HG02870 (cell line): ENCODE results near the gene FAM216A.
"Not testable (repeated sequence)": the region's sequence is repeated elsewhere in the genome, so short reads cannot be mapped to it uniquely, and the experiment has no call there.

Experiments used
- ATAC-seq: cut with Tn5 transposase; IDR thresholded peaks from one replicate; pipeline ENCODE4 v1.9.1; 2021; ENCODE audit warnings: mild to moderate bottlenecking, moderate library complexity; ENCODE audit not compliant: unreplicated experiment

Gene FAM216A, protein sequence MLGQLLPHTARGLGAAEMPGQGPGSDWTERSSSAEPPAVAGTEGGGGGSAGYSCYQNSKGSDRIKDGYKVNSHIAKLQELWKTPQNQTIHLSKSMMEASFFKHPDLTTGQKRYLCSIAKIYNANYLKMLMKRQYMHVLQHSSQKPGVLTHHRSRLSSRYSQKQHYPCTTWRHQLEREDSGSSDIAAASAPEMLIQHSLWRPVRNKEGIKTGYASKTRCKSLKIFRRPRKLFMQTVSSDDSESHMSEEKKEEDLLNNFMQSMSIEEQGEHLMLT

DNA sequence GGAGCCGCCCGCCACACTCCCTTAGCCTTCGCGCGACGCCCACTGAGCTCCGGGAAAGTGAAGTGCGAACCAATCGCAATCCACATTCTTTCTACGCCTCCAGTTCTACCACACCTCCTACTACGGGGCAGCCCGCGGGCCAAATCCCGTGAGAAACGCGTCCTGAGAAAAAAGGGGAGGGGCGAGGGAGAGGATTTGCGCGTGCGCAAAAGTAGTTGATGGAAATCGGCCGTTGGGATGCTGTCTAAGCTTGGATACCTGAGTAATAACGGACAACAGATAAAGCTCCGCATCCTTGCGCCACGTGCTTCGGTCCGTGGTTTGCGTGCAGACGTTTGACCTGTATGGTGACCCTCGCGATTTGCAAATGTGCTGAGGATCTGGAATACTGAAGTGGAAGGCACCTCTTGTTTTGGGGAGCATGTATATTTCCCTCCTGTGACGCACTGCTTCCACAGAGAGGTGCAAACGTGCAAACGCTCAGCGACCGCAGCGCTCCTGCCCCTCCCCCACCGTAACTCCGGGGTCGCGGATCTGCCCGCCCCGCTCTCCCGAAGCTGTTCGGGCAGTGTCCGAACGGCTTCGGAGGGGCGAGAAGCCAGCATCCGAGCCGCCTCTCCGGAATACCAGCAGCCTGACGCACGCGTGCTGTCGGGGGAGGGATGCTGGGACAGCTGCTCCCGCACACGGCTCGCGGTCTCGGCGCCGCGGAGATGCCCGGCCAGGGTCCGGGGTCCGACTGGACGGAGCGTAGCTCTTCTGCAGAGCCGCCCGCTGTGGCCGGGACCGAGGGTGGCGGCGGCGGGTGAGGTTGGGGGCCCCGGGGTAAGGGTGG is at the start of gene FAM216A, which contains the start of gene GPN3:
TSS of gene FAM216A (plus strand) at position 632 of the 835 bp plus-strand sequence. CDS start at position 663, 31 bp downstream.
TSS of gene GPN3 (minus strand) at position 44 of the 835 bp plus-strand sequence. CDS start 54 bp downstream, outside the sequence.
- ATAC-seq, result peak; percentile 66

DNA sequence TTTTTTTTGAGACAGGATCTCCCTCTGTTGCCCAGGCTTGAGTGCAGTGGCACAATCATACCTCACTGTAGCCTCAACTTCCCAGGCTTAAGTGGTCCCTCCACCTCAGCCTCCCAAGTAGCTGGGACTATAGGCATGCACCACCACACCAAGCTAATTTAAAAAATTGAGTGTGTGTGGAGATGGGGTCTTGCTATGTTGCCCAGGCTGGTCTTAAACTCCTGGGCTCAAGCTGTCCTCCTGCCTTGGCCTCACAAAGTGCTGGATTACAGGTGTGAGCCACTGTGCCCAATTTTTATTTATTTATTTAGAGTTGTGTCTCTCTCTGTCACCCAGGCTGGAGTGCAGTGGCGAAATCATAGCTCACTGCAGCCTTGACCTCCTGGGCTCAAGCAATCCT is 48.0 kb upstream of the FAM216A start:
- not testable (repeated sequence) for ATAC-seq

DNA sequence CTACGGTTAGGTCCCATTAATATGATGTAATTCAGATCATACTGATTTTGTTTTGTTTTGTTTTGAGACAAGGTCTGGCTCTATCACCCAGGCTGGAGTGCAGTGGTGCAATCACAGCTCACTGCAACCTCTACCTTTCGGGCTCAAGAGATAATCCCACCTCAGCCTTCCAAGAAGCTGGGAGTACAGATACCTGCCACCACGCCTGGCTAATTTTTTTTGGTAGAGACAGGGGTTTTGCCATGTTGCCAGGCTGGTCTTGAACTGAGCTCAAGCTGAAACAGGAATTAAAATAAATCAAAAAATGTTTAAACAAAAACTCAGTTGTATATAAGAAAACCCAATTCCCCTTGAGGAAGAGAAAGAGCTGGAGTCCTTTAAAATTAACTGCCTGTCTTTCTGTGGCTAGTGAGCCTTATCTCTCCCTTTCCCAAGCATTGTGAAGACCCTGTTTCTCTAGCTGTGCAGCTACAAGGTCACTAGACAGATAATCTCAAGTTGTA is 47.4 kb upstream of the FAM216A start:
- no peak for ATAC-seq

- no peak for ATAC-seq
Observed at GRCh38 chr12:110421701-110422100, 46.9 kb upstream of the FAM216A start.

DNA sequence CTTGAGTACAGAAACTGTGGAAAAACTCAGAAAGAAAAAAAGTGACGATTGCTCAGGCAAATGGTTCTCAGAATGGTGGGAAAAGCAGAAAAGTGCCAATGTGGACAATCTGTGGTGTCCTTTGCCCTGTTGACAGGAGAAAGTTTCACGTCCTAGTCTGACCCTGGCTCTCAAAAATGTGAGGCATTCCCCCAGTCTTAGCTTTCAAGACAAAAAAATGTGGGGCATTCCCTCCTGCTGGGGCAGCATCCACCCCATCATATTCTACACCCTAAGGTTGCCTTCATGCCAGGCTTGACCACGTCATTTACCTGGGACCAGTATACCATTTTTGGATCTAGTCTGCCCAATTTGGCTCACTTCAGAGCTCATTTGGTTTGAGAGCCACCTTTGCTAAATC is 44.4 kb upstream of the FAM216A start:
- ATAC-seq, result no peak

DNA sequence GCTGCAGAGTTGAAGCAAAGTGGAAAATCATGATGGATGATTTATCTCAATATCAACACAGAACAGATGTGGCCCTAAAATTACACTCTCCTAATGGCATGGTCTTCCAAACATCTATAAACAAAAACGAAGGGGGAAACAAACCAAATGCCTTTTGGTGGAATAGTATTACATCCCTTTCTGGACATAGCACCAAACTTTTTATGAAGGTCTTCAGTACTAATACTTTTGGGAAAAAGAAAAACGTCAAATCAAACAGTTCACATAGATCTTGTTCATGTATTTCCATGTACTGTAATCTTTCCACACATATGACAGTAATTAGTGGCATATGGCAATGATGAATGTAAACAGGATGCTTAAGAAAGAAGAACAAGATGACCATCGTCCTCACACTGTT is 42.2 kb upstream of the FAM216A start:
- no peak for ATAC-seq

- ATAC-seq, result not testable (repeated sequence)
Observed at GRCh38 chr12:110429676-110430075, 39.0 kb upstream of the FAM216A start.

GRCh38 chr12:110431957-110432587 is 36.6 kb upstream of the FAM216A start:
- no peak for ATAC-seq

- no peak for ATAC-seq
Observed at GRCh38 chr12:110436231-110436630, 32.4 kb upstream of the FAM216A start.

- ATAC-seq, result no peak
Observed at GRCh38 chr12:110444455-110444854, 24.2 kb upstream of the FAM216A start.

DNA sequence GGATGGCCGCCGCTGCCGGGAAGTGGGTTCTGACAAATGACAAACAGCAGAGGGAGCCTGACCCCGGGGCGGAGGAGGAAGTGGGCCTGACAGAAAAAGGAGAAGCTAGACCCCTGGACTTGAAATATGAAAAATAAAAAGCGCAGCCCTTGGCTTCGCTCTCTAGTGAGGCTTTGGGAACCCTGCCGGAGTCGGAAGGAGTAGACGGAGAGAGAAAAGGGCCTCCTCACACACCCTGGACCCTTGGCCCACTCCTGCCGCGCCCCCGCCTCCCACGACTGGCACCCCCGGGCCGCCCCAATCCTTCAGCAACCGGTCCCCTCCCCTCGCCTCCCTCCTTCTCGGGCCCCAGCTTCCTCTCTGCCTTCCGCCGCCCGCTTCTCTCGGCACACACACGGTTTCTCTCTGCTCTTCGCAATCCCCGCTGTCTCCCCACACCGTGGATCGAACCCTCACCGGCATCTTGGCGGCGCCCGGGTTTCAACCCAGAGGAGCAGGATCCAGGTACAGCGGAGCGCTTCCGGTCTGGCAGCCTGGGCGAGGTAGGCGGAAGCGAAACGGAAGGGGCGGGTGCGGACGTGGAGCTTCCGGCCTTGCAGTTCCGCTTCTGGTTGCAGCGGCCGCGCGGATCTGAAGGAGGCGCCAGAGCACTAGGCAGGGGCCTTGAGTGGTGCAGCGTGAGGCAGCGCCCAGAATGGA is 18.7 kb upstream of the FAM216A start, which contains the start of gene ARPC3:
TSS of gene ARPC3 (minus strand) at position 539 of the 699 bp plus-strand sequence. CDS start at position 462, 77 bp downstream.
- ATAC-seq, result peak; percentile 90

- ATAC-seq, result no peak
Observed at GRCh38 chr12:110451263-110451662, 17.4 kb upstream of the FAM216A start.

GRCh38 chr12:110453569-110454296 is 14.9 kb upstream of the FAM216A start:
- ATAC-seq, result no peak

DNA sequence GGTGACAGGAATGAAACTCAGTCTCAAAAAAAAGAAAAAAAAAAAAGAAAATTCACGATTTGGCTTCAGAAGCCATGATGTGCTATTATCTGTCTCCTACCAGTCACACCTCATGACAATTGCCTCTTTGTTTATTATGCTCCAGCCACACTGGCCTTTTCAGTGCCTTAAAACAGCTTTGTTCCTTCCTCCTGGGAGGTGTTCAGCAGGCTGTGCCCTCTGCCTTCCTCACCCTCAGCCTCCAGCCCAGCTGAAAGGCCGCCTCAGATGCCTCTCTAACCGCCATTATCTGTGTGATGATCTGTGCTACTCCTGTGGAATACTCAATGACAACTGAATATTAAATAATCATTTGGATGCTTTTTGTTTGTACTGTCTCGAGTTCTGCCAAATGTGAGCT is 9.9 kb upstream of the FAM216A start:
- no peak for ATAC-seq

DNA sequence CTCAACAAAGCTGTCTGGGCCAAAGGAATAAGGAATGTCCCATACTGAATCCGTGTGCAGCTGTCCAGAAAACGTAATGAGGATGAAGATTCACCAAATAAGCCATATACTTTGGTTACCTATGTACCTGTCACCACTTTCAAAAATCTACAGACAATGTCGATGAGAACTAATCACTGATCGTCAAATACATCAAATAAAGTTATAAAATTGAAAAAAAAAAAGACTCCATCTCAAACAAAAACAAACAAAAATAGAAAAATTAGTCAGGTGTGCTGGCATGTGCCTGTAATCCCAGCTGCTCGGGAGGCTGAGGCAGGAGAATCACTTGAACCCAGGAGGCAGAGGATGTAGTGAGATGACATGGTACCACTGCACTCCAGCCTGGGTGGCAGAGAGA is 7.5 kb upstream of the FAM216A start:
- not testable (repeated sequence) for ATAC-seq

DNA sequence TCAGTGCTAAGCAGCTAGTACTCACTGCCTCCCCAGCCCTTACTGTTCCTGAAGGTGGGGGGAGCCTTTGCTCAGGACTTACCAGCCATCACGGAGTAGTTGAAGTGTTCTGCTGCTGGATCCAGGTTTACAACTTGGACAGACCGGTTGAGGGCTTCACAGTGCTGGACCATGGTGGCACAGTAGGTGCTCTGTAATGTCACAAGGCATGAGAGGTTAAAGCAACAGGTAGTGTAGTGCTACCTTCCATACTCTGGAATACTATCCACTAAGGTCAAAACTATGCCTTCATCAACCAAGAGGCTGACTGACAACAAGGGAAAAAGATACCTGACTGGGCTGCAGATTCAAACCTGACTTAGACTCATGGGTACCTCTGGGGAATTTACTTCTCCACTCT is 3.6 kb upstream of the FAM216A start:
- ATAC-seq, result no peak

DNA sequence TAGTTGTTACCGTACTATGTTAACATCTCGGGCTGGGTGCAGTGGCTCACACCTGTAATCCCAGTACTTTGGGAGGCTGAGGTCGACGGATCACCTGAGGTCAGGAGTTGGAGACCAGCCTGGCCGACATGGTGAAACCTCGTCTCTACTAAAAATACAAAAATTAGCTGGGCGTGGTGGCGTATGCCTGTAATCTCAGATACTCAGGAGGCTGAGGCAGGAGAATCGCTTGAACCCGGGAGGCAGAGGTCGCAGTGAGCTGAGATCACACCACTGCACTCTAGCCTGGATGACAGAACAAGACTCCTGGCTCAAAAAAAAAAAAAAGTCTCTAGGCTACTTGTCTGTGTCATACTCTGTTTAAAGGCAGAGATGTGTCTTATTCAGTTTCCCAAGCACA is 2.9 kb upstream of the FAM216A start:
- not testable (repeated sequence) for ATAC-seq

- ATAC-seq, result no peak
Observed at GRCh38 chr12:110466791-110467190, 1.9 kb upstream of the FAM216A start.

- no peak for ATAC-seq
Observed at GRCh38 chr12:110467847-110468213, 815 bp upstream of the FAM216A start.

DNA sequence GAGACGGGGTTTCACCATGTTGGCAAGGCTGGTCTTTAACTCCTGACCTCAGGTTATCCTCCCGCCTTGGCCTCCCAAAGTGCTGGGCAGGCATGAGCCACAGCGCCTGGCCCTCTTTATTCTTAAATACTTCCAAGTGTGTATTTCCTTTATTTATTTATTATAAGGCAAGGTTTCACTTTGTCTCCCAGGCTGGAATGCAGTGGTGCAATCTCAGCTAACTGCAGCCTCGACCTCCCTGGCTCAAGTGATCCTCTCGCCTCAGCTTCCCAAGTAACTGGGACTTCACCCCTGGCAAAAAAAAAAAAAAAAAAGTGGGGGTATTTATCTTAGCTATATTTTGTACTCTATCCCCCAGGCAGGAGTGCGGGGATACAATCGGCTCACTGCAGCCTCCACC is 6.8 kb downstream of the FAM216A start:
- no peak for ATAC-seq
